Stimulated activated CD4-positive, alpha-beta T cell treated with anti-CD3 and anti-CD28 coated beads, Interleukin-1b, Interleukin-23, amount 100 ng/mL, for 1 hour (primary cell): ENCODE measurements around the gene SMTN.
"Not testable (repeated sequence)": the region's sequence is repeated elsewhere in the genome, so short reads cannot be mapped to it uniquely, and the experiment has no call there.

Source experiments
- DNase-seq, 2 donors: peaks; one replicate each; pipeline ENCODE4 v3.0.0-alpha.2; 2020; ENCODE audit warnings: low read depth in 2 of 2

Gene SMTN

GRCh38 chr22:31080848-31081649 is at the start of gene SMTN:
Gene SMTN (plus strand): TSS chr22:31081318. CDS start chr22:31083259, 1,941 bp downstream.
- peak; percentile 62 to 85 for DNase-seq

DNA sequence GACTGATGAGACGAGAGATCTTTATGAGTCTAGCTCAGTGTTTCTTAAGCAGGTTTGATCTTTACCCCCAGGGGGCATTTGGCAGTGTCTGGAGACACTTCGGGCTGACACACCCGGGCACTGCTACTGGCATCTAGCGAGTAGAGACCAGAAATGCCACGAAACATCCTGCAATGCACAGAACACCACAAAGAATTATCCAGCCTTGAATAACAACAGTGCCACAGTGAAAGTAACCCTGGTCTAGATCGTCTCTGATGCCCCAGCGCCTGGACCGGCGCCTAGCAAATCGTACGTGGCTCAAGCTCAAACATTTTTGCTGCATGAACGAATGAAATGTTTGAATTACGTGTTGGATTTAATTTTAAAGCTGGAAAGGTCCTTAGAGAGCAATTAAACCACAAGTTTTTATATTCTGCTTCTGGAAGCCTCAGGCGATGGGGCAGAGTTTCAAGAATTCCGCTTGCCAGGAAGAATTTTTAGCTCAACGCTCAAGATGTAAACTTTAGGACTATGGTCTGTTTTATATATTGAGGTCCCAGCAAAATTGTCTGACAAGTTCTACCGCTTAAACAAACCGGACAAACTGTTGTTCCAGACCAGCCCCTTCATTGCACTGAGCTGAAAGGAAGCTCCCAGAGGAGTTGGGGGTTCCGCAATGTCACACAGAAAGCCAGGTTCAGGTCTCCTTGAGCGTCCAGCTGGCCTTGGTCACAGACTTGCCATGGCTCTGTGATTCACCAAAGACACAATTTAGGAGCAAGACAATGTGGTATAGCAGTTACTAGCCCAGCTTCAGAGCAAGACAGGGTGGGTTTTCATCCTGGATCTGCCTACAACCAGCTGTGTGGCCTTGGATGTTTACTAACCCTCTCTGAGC is 44.2 kb upstream of the SMTN start:
- no peak for DNase-seq

DNA sequence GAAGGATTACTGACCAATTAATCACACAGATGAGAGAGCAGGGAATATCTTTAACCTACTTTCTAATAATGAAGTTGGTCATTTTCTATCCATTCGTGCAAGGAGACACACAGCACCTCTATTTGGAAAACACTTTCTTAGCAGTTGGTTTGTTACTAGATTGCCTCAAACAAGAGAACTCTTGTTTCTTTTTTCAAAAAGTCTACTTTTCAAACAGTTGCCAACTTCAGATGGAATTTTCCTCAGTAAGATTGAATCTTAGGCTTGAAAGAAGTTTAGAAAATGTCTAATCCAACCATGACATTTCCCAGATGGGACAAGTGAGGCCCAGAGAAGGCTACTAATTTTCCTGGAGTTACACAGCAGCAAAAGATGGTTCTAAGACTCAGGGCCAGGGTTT is 42.4 kb upstream of the SMTN start:
- no peak for DNase-seq

- DNase-seq: no peak
Measured at GRCh38 chr22:31039393-31039792, 41.7 kb upstream of the SMTN start.

DNA sequence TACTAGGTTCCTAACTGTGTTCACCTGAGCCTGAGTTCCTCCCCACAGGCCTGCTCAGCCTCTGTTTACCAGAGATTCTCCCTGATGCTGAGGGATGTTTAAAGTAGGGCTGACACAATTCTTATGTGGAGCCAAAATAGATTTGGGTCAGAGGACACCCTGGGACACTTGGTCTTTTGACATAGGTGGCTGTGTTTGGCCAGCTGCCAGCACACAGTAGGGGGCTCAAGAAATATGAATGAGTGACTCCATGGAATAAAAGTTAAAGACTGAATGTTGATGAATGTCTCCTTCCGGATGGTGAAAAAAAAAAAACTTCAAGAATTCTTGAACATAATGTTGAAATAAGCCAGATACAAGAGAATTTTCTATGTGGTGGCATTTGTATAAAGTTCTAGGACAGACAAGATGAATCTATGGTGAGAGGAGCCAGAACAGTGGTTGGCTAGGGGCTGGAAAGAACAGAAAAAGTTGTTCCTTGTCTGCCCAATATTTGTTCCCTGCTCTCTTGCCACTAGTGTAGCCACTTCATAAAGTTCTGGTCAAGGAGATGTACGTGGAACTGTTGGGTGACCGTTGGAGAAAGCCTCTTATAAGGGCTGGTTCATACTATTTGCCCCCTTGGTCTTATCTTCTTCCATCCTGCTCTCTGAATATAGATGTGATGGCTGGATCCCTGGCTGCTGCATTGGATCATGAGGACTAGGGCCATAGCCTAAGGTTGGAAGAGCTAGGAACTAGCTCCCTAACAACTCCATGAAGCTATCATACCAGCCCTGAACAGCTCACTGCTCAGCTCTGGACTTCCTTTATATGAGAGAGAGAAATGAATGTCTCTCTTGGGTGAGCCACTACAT is 40.3 kb upstream of the SMTN start:
- no peak for DNase-seq

- DNase-seq: no peak
Measured at GRCh38 chr22:31044262-31044861, 36.8 kb upstream of the SMTN start.

- no peak for DNase-seq
Measured at GRCh38 chr22:31045900-31046538, 35.1 kb upstream of the SMTN start.

GRCh38 chr22:31046539-31047226 is 34.4 kb upstream of the SMTN start:
- no peak for DNase-seq

DNA sequence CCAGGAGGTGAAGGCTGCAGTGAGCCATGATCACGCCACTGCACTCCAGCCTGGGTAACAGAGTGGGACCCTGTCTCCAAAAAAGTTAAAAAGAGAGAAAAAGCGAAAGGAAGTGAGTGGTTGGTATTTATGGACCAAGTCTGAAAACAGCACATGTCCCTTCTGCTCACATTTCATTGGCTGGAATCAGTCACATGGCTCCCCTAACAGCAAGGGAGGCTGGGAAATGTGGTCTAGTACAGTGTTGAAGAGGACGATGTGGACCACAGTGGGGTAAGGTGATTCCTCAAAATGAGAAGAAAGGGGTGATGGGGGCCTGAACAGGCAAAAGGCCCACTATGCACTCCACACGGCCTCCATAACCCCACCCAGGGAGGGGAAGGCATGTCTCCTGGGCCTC is 32.5 kb upstream of the SMTN start:
- DNase-seq: no peak

DNA sequence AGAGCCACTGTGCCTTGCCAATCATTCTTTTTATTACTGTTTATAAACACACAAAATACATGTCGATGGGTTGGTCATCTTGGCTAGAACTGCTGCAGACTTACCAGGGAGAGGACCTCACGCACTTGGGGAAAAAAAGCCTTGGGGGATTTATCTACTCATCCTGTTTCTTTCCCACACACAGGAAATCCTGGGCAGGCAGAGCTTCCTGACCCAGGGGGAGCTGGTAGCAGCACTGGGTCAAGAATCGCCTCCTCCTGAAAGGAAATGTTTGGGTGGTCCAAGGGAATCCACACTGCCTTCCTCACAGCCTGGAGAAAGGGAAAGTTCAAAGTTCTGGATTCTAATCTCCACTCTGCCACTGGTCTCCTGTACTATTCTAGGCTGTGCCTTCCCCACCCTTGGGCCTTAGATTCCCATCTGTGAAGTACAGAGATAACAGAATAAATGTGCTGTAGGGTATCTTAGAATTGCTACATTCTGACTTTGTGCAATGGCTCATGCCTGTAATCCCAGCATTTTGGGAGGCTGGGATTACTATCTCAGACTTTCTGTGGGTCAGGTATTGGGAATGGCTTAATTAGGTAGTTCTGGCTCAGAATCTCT is 31.2 kb upstream of the SMTN start:
- no peak for DNase-seq

- DNase-seq: no peak
Measured at GRCh38 chr22:31055117-31055634, 25.9 kb upstream of the SMTN start.

DNA sequence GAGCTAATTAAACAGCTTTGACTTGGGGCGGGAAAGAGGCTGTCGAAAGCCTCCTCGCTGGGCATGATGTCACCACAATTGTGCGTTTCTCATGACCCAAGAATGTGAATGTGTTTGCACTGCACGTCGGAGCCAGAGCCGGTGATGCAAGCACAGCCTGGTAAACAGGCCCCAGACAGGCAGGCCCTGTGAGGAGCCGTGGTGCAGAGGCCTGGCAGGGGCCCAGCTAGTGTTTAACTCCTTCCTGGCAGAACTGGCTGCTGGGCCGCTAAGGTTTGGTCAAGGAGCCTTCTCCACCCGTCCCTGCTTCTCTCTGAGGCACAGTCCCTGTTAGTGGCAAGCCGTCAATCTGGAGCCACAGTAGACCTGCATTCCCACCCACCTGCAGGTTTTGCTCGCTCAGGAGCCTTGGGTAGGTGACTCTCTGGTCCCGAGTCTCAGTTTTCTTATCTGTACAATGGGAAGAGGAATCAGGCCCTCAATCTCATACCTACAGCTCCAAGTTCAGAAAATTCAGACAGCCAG is 25.4 kb upstream of the SMTN start:
- no peak for DNase-seq

DNA sequence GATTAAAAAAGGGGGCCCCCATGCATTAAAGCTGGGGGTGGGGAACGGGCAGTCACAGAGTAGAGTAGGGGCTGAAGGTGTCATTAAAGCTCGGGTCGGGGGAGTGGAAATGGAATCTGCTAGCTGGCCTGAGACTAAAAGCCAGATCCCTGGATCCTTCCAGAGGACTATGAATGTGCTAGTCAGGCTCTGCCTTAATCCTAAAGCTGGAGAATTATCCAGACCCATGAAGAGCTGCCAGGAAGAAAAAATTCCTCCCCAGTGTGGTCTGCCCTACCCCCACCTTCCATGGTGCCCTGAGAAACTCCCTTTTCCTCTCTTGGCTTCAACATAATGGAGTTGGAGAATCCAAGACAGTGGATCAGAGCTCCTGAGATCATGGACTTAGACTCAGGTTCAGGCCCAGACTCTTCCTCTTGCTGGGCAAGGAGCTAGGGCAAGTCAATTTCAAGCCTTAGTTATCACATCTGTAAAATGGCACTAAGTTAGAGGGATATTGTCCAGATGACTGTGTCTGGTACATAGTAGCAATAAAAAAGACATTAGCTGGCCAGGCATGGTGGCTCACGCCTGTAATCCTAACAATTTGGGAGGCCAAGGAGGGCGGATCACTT is 24.0 kb upstream of the SMTN start:
- DNase-seq: no peak

- DNase-seq: not testable (repeated sequence)
Measured at GRCh38 chr22:31059663-31060062, 21.5 kb upstream of the SMTN start.

GRCh38 chr22:31062566-31063230 is 18.4 kb upstream of the SMTN start:
- DNase-seq: no peak

- no peak for DNase-seq
Measured at GRCh38 chr22:31064369-31064768, 16.7 kb upstream of the SMTN start.

DNA sequence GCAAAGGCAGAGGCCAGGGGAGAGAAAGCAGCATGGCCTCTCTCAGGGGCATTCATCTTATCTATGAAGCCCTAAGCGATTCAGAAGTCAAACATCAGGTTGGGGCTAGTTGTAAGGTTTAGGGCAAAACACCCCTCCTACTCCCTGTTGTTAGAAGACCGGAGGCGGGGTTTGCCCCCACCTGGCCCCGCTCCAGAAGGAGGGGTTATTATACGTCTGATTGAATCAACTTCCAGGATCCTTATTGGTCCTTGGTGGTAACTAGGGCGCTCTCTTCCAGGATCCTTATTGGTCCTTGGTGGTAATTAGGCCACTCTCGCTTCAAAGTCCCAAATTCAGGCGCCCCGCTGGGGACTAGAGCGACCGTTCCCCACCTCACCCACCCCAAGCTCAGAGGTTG is 12.1 kb upstream of the SMTN start:
- DNase-seq: no peak

DNA sequence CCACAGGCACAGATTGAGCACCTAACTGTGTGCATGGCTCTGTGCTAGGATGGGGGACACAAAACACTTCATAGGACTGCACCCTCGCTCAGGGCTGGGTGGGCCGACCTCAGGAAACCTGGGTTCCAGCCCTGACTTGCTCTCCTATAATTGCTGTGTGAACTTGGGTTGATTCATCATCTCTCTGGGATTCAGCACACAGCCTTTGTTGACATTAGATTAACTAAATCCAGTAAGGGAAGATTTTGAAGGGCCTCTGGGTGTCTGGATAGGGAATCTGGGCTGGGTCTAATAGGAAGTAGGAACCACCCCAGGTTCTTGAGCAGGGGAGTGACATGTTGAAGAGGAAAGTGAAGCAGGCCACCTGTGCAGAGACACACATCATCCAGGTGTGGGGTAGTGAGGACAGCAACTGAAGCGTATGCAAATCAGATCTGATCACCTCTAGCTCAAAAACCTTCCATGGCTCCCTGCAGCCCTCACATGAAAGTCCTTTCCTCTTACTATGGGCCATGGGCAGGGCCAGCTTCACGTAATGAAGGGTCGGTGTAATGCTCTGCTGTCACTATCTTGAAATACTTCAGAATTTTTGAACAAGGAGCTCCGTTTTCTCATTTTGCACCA is 11.3 kb upstream of the SMTN start:
- DNase-seq: not testable (repeated sequence)
